A549 (cell line): Measurements from ENCODE around the gene PGC. TPM values are rescaled to one million over a fixed set of nuclear protein-coding genes. Genes with fewer than 3 reads are reported as not detected.

Source experiments
- ATAC-seq, 2 experiments: fragments of 200-7000 bp in 1 of 2; fragments of >200 bp in 1 of 2; cut with Nextera tagmentation in 1 of 2; cut with Tn5 transposase in 1 of 2; 3 replicates each; pipeline versions ENCODE4 v1.8.0 to v1.9.1; 2018 to 2020; ENCODE audit warnings: mild to moderate bottlenecking in 1 of 2, moderate library complexity in 1 of 2
- CTCF ChIA-PET: fragments of 300-600 bp; sonication (Branson Sonifier 250); formaldehyde crosslinking; extraction: SDS; loops from one replicate; lab custom pipeline; 2021; ENCODE audit warnings: antibody characterized with exemption, inconsistent platforms; lab: Yijun Ruan, JAX
- POLR2A ChIA-PET: fragments of 350-600 bp; formaldehyde crosslinking; extraction: SDS; loops from one replicate; lab custom pipeline; 2021; ENCODE audit warnings: antibody characterized with exemption, inconsistent platforms; lab: Yijun Ruan, JAX
- DNase-seq, 2 experiments: peaks; one replicate each; pipeline versions ENCODE4 v3.0.0 to v3.0.0-alpha.2; 2011 to 2016; ENCODE audit warnings: low read depth in 1 of 2, low spot score in 1 of 2
- FAIRE-seq: peaks from 2 replicates; lab custom pipeline; 2011; peaks lifted over from hg19 to GRCh38; lab: Jason Lieb, UNC
- H3K27ac ChIP-seq, 2 experiments: fragments of >200 bp; sonication (Bioruptor Twin); formaldehyde crosslinking; 3 replicates each; pipeline ENCODE4 v1.5.1; 2016 to 2017
- H3K4me1 ChIP-seq: fragments of >200 bp; sonication (Bioruptor Twin); formaldehyde crosslinking; 3 replicates; pipeline ENCODE4 v1.6.1; 2016
- H3K4me2 ChIP-seq: fragments of >200 bp; sonication (Bioruptor Twin); formaldehyde crosslinking; 3 replicates; pipeline ENCODE4 v1.6.1; 2016
- H3K4me3 ChIP-seq: fragments of >200 bp; sonication (Bioruptor Twin); formaldehyde crosslinking; 3 replicates; pipeline ENCODE4 v1.5.1; 2016
- H3K9me3 ChIP-seq: fragments of >200 bp; sonication (Bioruptor Twin); formaldehyde crosslinking; 3 replicates; pipeline ENCODE4 v1.6.1; 2016
- CBX8 ChIP-seq: fragments of 200-600 bp; sonication (generic); IDR thresholded peaks from 2 replicates; pipeline ENCODE4 v1.6.1; 2016
- CEBPB ChIP-seq, 2 experiments: fragments of >200 bp in 1 of 2; sonication (Bioruptor Twin) in 1 of 2; formaldehyde crosslinking in 1 of 2; IDR thresholded peaks; 2 replicates each; pipeline ENCODE4 v1.6.1; 2012 to 2016
- CHD2 ChIP-seq: fragments of 150-350 bp; IDR thresholded peaks from 2 replicates; pipeline ENCODE4 v1.6.1; 2014; ENCODE audit warnings: low read length; ENCODE audit not compliant: partially characterized antibody
- EHF ChIP-seq: fragments of 250-450 bp; sonication (Bioruptor Pico); IDR thresholded peaks from 2 replicates; pipeline ENCODE4 v1.5.0; 2020; ENCODE audit warnings: mild to moderate bottlenecking
- EP300 ChIP-seq, 2 experiments: fragments of >200 bp; sonication (Bioruptor Twin); formaldehyde crosslinking; IDR thresholded peaks; 2 replicates in 1 of 2; 3 replicates in 1 of 2; pipeline ENCODE4 v1.6.1; 2016 to 2017
- FOXS1 ChIP-seq: fragments of 250-450 bp; sonication (Bioruptor Pico); IDR thresholded peaks from 2 replicates; pipeline ENCODE4 v1.5.0; 2020; ENCODE audit warnings: mild to moderate bottlenecking, moderate library complexity
- HES2 ChIP-seq: fragments of >200 bp; sonication (Bioruptor Twin); formaldehyde crosslinking; IDR thresholded peaks from 2 replicates; pipeline ENCODE4 v1.6.1; 2016
- HEYL ChIP-seq: fragments of 250-450 bp; sonication (Bioruptor Pico); IDR thresholded peaks from 2 replicates; pipeline ENCODE4 v1.8.0; 2021; ENCODE audit warnings: mild to moderate bottlenecking, moderate library complexity
- HMGXB4 ChIP-seq: fragments of 250-450 bp; sonication (Bioruptor Pico); IDR thresholded peaks from 2 replicates; pipeline ENCODE4 v1.5.0; 2021; ENCODE audit warnings: mild to moderate bottlenecking, moderate library complexity, borderline replicate concordance
- HOXA7 ChIP-seq: fragments of 250-450 bp; sonication (Bioruptor Pico); IDR thresholded peaks from 2 replicates; pipeline ENCODE4 v1.5.0; 2020; ENCODE audit warnings: mild to moderate bottlenecking, moderate library complexity
- HOXB5 ChIP-seq: fragments of 250-450 bp; sonication (Bioruptor Pico); IDR thresholded peaks from 2 replicates; pipeline ENCODE4 v1.5.0; 2020; ENCODE audit warnings: mild to moderate bottlenecking, moderate library complexity
- JUNB ChIP-seq: fragments of >200 bp; sonication (Bioruptor Twin); formaldehyde crosslinking; IDR thresholded peaks from 2 replicates; pipeline ENCODE4 v1.6.1; 2016
- MAFK ChIP-seq: fragments of 450-650 bp; IDR thresholded peaks from 2 replicates; pipeline ENCODE4 v1.6.1; 2014; ENCODE audit not compliant: partially characterized antibody
- MAZ ChIP-seq: fragments of 150-350 bp; IDR thresholded peaks from 2 replicates; pipeline ENCODE4 v1.6.1; 2014; ENCODE audit warnings: antibody characterized with exemption, low read depth, low read length, borderline replicate concordance
- MYC ChIP-seq: IDR thresholded peaks from 2 replicates; pipeline ENCODE4 v1.6.1; 2012; ENCODE audit warnings: mild to moderate bottlenecking, inconsistent platforms, low read length, improper control_type of control experiment, borderline replicate concordance
- NFE2L2 ChIP-seq: fragments of 150-350 bp; conservative IDR thresholded peaks from 2 replicates; pipeline ENCODE4 v1.6.1; 2014; ENCODE audit warnings: low read length
- PBX3 ChIP-seq: IDR thresholded peaks from 2 replicates; pipeline ENCODE4 v1.6.1; 2012
- POLR2AphosphoS2 ChIP-seq: conservative IDR thresholded peaks from 2 replicates; pipeline ENCODE4 v1.6.1; 2012; ENCODE audit warnings: low read length, improper control_type of control experiment, inconsistent platforms
- RARB ChIP-seq: fragments of 250-450 bp; sonication (Bioruptor Pico); IDR thresholded peaks from 2 replicates; pipeline ENCODE4 v1.8.0; 2021; ENCODE audit warnings: mild to moderate bottlenecking, moderate library complexity
- TFCP2L1 ChIP-seq: fragments of 250-450 bp; sonication (Bioruptor Pico); IDR thresholded peaks from 2 replicates; pipeline ENCODE4 v1.5.0; 2021; ENCODE audit warnings: mild to moderate bottlenecking
- ZFP36 ChIP-seq: fragments of 450-650 bp; IDR thresholded peaks from 2 replicates; pipeline ENCODE4 v1.6.1; 2014; ENCODE audit warnings: borderline replicate concordance; ENCODE audit not compliant: partially characterized antibody
- ZSCAN20 ChIP-seq: fragments of 250-450 bp; sonication (Bioruptor Pico); IDR thresholded peaks from 2 replicates; pipeline ENCODE4 v1.8.0; 2022; ENCODE audit warnings: mild to moderate bottlenecking, moderate library complexity
- WGBS: methylation state at CpG from one replicate; pipeline ENCODE4 v1.1.6; 2017; ENCODE audit errors: missing lambda C conversion rate; 5-methylcytosine and 5-hydroxymethylcytosine counted together
- polyA plus RNA-seq, 4 experiments: library from polyadenylated mRNA; depleted of rRNA in 3 of 4; stranded (reverse); fragments of >200 nt; fragmentation: RNase III in 1 of 4; extraction: RNeasy Plus Mini Kit Qiagen cat#74134 plus additional on column Dnase treatment in 1 of 4; gene quantifications; 2 replicates in 3 of 4; 3 replicates in 1 of 4; pipeline ENCODE4 v1.2.3, GENCODE V29; 2011 to 2017

The PGC gene
- polyA plus RNA-seq, 2 of the 4 experiments (the other 2 are of a cell fraction), result not detected

GRCh38 chr6:41721414-41721813 lies 25.8 kb downstream of the PGC start:
- DNase-seq, result no peak
- no peak overlapping the region for H3K4me3 ChIP-seq
- H3K4me1 ChIP-seq, result peaks cover 42% of the 10 kb centered on the region
- H3K27ac ChIP-seq, result peak overlapping the region in 1 of 2 experiments; percentile 55; a peak in 3 of 6 replicates
- ChIA-PET CTCF (interaction anchor here (0.9 to 5.2 kb wide), 5 partner anchors 9 to 354 kb away, joined by 3 to 31 read pairs (median 5); no protein-coding TSS in a partner anchor), POLR2A (no interaction called here)
- H3K9me3 ChIP-seq, result no peaks in the 10 kb centered on the region
- H3K4me2 ChIP-seq, result no peak overlapping the region
- no peak for ATAC-seq
- WGBS, result 84% methylated on average over 3 of the region's 3 CpGs
- no peak for TF ChIP-seq JUNB
- TF ChIP-seq MAFK, result no peak
- TF ChIP-seq HOXB5 (CRISPR knock-in tag), result no peak
- no peak for TF ChIP-seq ZFP36
- TF ChIP-seq NFE2L2, result no peak
- TF ChIP-seq HMGXB4 (CRISPR knock-in tag), result no peak
- TF ChIP-seq POLR2AphosphoS2, result no peak
- FAIRE-seq, result no peak

GRCh38 chr6:41720783-41721182 lies 26.4 kb downstream of the PGC start:
- POLR2A ChIA-PET, result no interaction called here
- DNase-seq, result no peak
- peaks cover 49% of the 10 kb centered on the region for H3K4me1 ChIP-seq

GRCh38 chr6:41720262-41720620 lies 27.0 kb downstream of the PGC start:
- Histone ChIP-seq H3K4me1 (peaks cover 54% of the 10 kb centered on the region), H3K4me3 (no peak overlapping the region), H3K4me2 (no peak overlapping the region), H3K9me3 (no peaks in the 10 kb centered on the region), H3K27ac (peak overlapping the region in 1 of 2 experiments; percentile 25; a peak in 1 of 6 replicates)
- no peak for DNase-seq
- CTCF ChIA-PET, result interaction anchor here (0.6 to 1.9 kb wide), 6 partner anchors 12 to 412 kb away, joined by 3 to 15 read pairs (median 3); no protein-coding TSS in a partner anchor
- POLR2A ChIA-PET, result interaction anchor here (1.0 kb wide), 1 partner anchor 200 kb away, joined by 4 read pairs; no protein-coding TSS in a partner anchor
- no peak for FAIRE-seq
- no CpG with 5 or more reads among the region's 3 CpGs for WGBS
- TF ChIP-seq PBX3, result no peak
- no peak for TF ChIP-seq RARB
- TF ChIP-seq HES2, result no peak
- no peak for TF ChIP-seq ZSCAN20 (CRISPR knock-in tag)
- no peak for TF ChIP-seq HEYL
- no peak for ATAC-seq

More at GRCh38 chr6:41720783-41721182, 26.4 kb downstream of the PGC start:
- no CpG with 5 or more reads among the region's 2 CpGs for WGBS
- ATAC-seq (no peak), FAIRE-seq (no peak)
- peak overlapping the region in 1 of 2 experiments; percentile 55; a peak in 2 of 6 replicates for H3K27ac ChIP-seq
- CTCF ChIA-PET, result interaction anchor here (0.6 to 1.9 kb wide), 4 partner anchors 13 to 412 kb away, joined by 3 to 15 read pairs (median 3); no protein-coding TSS in a partner anchor
- no peaks in the 10 kb centered on the region for H3K9me3 ChIP-seq
- no peak overlapping the region for H3K4me3 ChIP-seq
- H3K4me2 ChIP-seq, result no peak overlapping the region
- TF ChIP-seq TFCP2L1 (no peak), CBX8 (no peak), EHF (CRISPR knock-in tag) (no peak), MYC (no peak), CHD2 (no peak), JUNB (no peak), CEBPB (IDR thresholded peaks at IDR 0.05) (no peak), HOXA7 (no peak), EP300 (IDR thresholded peaks at IDR 0.05) (no peak), MAZ (no peak), FOXS1 (no peak)
